ENCODE data around the gene CAPN9. TPM values are rescaled to one million over a fixed set of nuclear protein-coding genes. Genes with fewer than 3 reads are reported as not detected.
A peak's percentile ranks its signal among the peaks of the same experiment; 100 is the strongest.

CAPN9 gene
- total and polyA plus RNA-seq, 2 experiments from 2014 or later, result 0.98 to 3.7 TPM

GRCh38 chr1:230710543-230710904 lies 36.7 kb upstream of the CAPN9 start:
- no peak overlapping the region for H3K4me2 ChIP-seq
- 94% methylated on average over 8 of the region's 8 CpGs for WGBS (ENCODE audit: low lambda C conversion rate, missing lambda C conversion rate)

GRCh38 chr1:230711245-230711644 lies 35.9 kb upstream of the CAPN9 start:
- H2AFZ ChIP-seq, result no peak overlapping the region
- WGBS (ENCODE audit: low lambda C conversion rate, missing lambda C conversion rate), result 94% methylated on average over 3 of the region's 3 CpGs
- no peak overlapping the region for H3K4me2 ChIP-seq
- no peaks in the 10 kb centered on the region for H3K36me3 ChIP-seq (replicated peaks; ENCODE audit: insufficient read depth, low read depth)
- no peaks in the 10 kb centered on the region for H3K27me3 ChIP-seq
- peaks cover 32% of the 10 kb centered on the region for H3K4me1 ChIP-seq (ENCODE audit: insufficient read depth)
- no peaks in the 10 kb centered on the region for H4K20me1 ChIP-seq (ENCODE audit: insufficient read depth, poor library complexity, severe bottlenecking)
- no peak overlapping the region for H3K27ac ChIP-seq
- DNase-seq (ENCODE audit: low spot score), result no peak
- no peak for TF ChIP-seq EZH2 (IDR thresholded peaks at IDR 0.05; ENCODE audit: borderline replicate concordance)
- TF ChIP-seq CTCF (IDR thresholded peaks at IDR 0.05; ENCODE audit: poor library complexity), result no peak
- no peak for TF ChIP-seq EZH2phosphoT487 (IDR thresholded peaks at IDR 0.05; ENCODE audit: low read depth, severe bottlenecking, unreplicated experiment)
- no peak overlapping the region for H3K4me3 ChIP-seq
- H3K9me2 ChIP-seq (replicated peaks; ENCODE audit: insufficient read depth), result no peaks in the 10 kb centered on the region
- no peaks in the 10 kb centered on the region for H3K9me3 ChIP-seq (ENCODE audit: low read depth)
- peaks cover 5% of the 10 kb centered on the region for H3K79me2 ChIP-seq

More at GRCh38 chr1:230710543-230710904, 36.7 kb upstream of the CAPN9 start:
- TF ChIP-seq CTCF (IDR thresholded peaks at IDR 0.05; ENCODE audit: poor library complexity) (no peak), EZH2 (IDR thresholded peaks at IDR 0.05; ENCODE audit: borderline replicate concordance) (no peak), EZH2phosphoT487 (IDR thresholded peaks at IDR 0.05; ENCODE audit: low read depth, severe bottlenecking, unreplicated experiment) (no peak)
- Histone ChIP-seq H3K27ac (no peak overlapping the region), H3K36me3 (replicated peaks; ENCODE audit: insufficient read depth, low read depth) (no peaks in the 10 kb centered on the region), H3K27me3 (no peaks in the 10 kb centered on the region), H4K20me1 (ENCODE audit: insufficient read depth, poor library complexity, severe bottlenecking) (no peaks in the 10 kb centered on the region), H3K9me3 (ENCODE audit: low read depth) (no peaks in the 10 kb centered on the region), H3K4me1 (ENCODE audit: insufficient read depth) (peaks cover 32% of the 10 kb centered on the region), H3K4me3 (no peak overlapping the region), H3K9me2 (replicated peaks; ENCODE audit: insufficient read depth) (no peaks in the 10 kb centered on the region), H3K79me2 (peaks cover 5% of the 10 kb centered on the region), H2AFZ (no peak overlapping the region)
- DNase-seq (ENCODE audit: low spot score), result no peak

- Histone ChIP-seq H3K4me3 (no peak overlapping the region), H2AFZ (no peak overlapping the region), H3K79me2 (peaks cover 5% of the 10 kb centered on the region), H3K36me3 (replicated peaks; ENCODE audit: insufficient read depth, low read depth) (no peaks in the 10 kb centered on the region), H3K9me3 (ENCODE audit: low read depth) (no peaks in the 10 kb centered on the region), H3K9me2 (replicated peaks; ENCODE audit: insufficient read depth) (no peaks in the 10 kb centered on the region), H3K4me2 (peak overlapping the region; percentile 55), H3K27ac (peak overlapping the region; percentile 80), H3K4me1 (ENCODE audit: insufficient read depth) (peaks cover 32% of the 10 kb centered on the region), H4K20me1 (ENCODE audit: insufficient read depth, poor library complexity, severe bottlenecking) (no peaks in the 10 kb centered on the region), H3K27me3 (no peaks in the 10 kb centered on the region)
- TF ChIP-seq EZH2phosphoT487 (IDR thresholded peaks at IDR 0.05; ENCODE audit: low read depth, severe bottlenecking, unreplicated experiment) (no peak), EZH2 (IDR thresholded peaks at IDR 0.05; ENCODE audit: borderline replicate concordance) (no peak), CTCF (IDR thresholded peaks at IDR 0.05; ENCODE audit: poor library complexity) (no peak)
- no peak for DNase-seq (ENCODE audit: low spot score)
- 93% methylated on average over 17 of the region's 17 CpGs for WGBS (ENCODE audit: low lambda C conversion rate, missing lambda C conversion rate)
These were observed 34.7 kb upstream of the CAPN9 start for GRCh38 chr1:230712470-230712942.

- no peak overlapping the region for H3K4me3 ChIP-seq
- 63% methylated on average over 7 of the region's 7 CpGs for WGBS (ENCODE audit: low lambda C conversion rate, missing lambda C conversion rate)
- H4K20me1 ChIP-seq (ENCODE audit: insufficient read depth, poor library complexity, severe bottlenecking), result no peaks in the 10 kb centered on the region
These were observed 34.0 kb upstream of the CAPN9 start for GRCh38 chr1:230713138-230713537.

More at GRCh38 chr1:230713138-230713537, 34.0 kb upstream of the CAPN9 start:
- no peak overlapping the region for H2AFZ ChIP-seq
- H3K36me3 ChIP-seq (replicated peaks; ENCODE audit: insufficient read depth, low read depth), result no peaks in the 10 kb centered on the region
- H3K27me3 ChIP-seq, result no peaks in the 10 kb centered on the region
- H3K9me2 ChIP-seq (replicated peaks; ENCODE audit: insufficient read depth), result no peaks in the 10 kb centered on the region
- H3K4me2 ChIP-seq, result peak overlapping the region; percentile 55
- peaks cover 5% of the 10 kb centered on the region for H3K79me2 ChIP-seq
- TF ChIP-seq CTCF (IDR thresholded peaks at IDR 0.05; ENCODE audit: poor library complexity) (no peak), EZH2phosphoT487 (IDR thresholded peaks at IDR 0.05; ENCODE audit: low read depth, severe bottlenecking, unreplicated experiment) (no peak), EZH2 (IDR thresholded peaks at IDR 0.05; ENCODE audit: borderline replicate concordance) (no peak)
- peaks cover 30% of the 10 kb centered on the region for H3K4me1 ChIP-seq (ENCODE audit: insufficient read depth)
- no peak for DNase-seq (ENCODE audit: low spot score)
- H3K27ac ChIP-seq, result peak overlapping the region; percentile 80
- H3K9me3 ChIP-seq (ENCODE audit: low read depth), result no peaks in the 10 kb centered on the region

Measured in hepatocyte (in vitro differentiated cells).